ENCODE data around the gene NWD2.

Gene NWD2

GRCh38 chr4:37437163-37437562 lies 192.6 kb downstream of the NWD2 start:
- no peaks in the 10 kb centered on the region for H3K36me3 ChIP-seq (ENCODE audit: control insufficient read depth, insufficient read depth, low read length)
- no peaks in the 10 kb centered on the region for H3K9me3 ChIP-seq (ENCODE audit: control insufficient read depth, low read length)
- H3K4me1 ChIP-seq (ENCODE audit: control insufficient read depth, insufficient read depth, low read length): peaks cover 21% of the 10 kb centered on the region
- no peaks in the 10 kb centered on the region for H3K27me3 ChIP-seq (ENCODE audit: control insufficient read depth, insufficient read depth, low read length)
- no peak overlapping the region for H3K4me3 ChIP-seq (ENCODE audit: low read length)
- no peak overlapping the region for H3K9ac ChIP-seq (ENCODE audit: low read length)

DNA sequence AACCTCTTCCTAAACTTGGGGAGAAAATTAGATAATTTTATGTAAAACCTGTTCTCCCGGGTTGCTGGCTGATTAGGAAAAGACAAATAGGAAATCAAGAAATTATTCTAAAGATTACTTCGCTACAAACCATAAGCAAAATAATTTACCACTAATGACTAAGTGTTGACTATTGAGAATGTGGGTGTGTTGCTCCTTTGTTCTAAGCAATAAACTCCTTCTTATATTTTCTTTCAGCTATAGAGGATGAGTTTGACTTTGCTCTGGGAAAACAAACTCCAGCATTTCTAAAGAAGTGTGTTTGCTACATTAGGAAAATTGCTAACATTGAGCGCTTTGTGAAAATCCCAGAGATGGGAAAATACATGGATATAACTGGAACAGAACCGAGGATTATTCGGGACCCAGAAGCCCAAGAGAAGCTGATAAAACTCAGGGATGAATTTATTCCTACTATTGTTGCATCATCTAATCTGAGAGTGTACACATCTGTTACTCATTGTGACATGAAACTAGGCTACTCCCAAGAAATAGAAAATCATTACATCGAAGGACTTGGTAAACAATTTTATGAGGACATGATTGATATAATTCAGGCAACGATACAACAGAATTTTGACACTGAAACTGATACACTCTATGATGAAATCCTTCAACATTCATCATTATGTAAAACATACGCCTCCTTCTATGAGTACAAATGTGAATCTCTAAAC lies 194.2 kb downstream of the NWD2 start:
- Histone ChIP-seq H3K9me3 (ENCODE audit: control insufficient read depth, low read length) (no peaks in the 10 kb centered on the region), H3K36me3 (ENCODE audit: control insufficient read depth, insufficient read depth, low read length) (no peaks in the 10 kb centered on the region), H3K27me3 (ENCODE audit: control insufficient read depth, insufficient read depth, low read length) (no peaks in the 10 kb centered on the region), H3K9ac (ENCODE audit: low read length) (no peak overlapping the region), H3K4me3 (ENCODE audit: low read length) (no peak overlapping the region), H3K4me1 (ENCODE audit: control insufficient read depth, insufficient read depth, low read length) (peaks cover 21% of the 10 kb centered on the region)

GRCh38 chr4:37439809-37440474 lies 195.4 kb downstream of the NWD2 start:
- H3K36me3 ChIP-seq (ENCODE audit: control insufficient read depth, insufficient read depth, low read length): no peaks in the 10 kb centered on the region
- peaks cover 21% of the 10 kb centered on the region for H3K4me1 ChIP-seq (ENCODE audit: control insufficient read depth, insufficient read depth, low read length)
- H3K9me3 ChIP-seq (ENCODE audit: control insufficient read depth, low read length): no peaks in the 10 kb centered on the region
- no peak overlapping the region for H3K9ac ChIP-seq (ENCODE audit: low read length)
- no peak overlapping the region for H3K4me3 ChIP-seq (ENCODE audit: low read length)
- H3K27me3 ChIP-seq (ENCODE audit: control insufficient read depth, insufficient read depth, low read length): no peaks in the 10 kb centered on the region

DNA sequence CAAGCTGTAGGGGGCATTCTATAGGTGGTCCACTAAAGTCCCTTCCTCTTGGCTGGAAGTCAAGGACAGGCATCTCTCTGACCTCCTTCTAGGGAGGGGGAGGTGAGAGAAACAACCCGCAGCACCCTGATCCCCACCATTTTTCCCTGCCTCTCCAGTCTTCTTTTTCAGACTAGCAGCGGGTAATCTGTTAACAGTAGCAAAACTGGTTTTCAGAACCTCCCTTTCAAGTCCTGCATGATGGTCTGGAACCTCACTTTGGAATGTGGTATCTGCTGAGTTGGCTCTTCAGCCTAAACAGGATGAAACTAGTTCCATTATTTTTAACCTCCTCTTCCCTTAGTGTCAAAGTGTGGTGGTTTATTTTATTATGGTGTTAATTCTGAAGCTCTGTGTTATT lies 196.0 kb downstream of the NWD2 start:
- no peaks in the 10 kb centered on the region for H3K9me3 ChIP-seq (ENCODE audit: control insufficient read depth, low read length)
- no peaks in the 10 kb centered on the region for H3K36me3 ChIP-seq (ENCODE audit: control insufficient read depth, insufficient read depth, low read length)
- no peak overlapping the region for H3K9ac ChIP-seq (ENCODE audit: low read length)
- H3K27me3 ChIP-seq (ENCODE audit: control insufficient read depth, insufficient read depth, low read length): no peaks in the 10 kb centered on the region
- no peak overlapping the region for H3K4me3 ChIP-seq (ENCODE audit: low read length)
- H3K4me1 ChIP-seq (ENCODE audit: control insufficient read depth, insufficient read depth, low read length): peaks cover 21% of the 10 kb centered on the region

- Histone ChIP-seq H3K27me3 (ENCODE audit: control insufficient read depth, insufficient read depth, low read length) (no peaks in the 10 kb centered on the region), H3K4me1 (ENCODE audit: control insufficient read depth, insufficient read depth, low read length) (peaks cover 21% of the 10 kb centered on the region), H3K9me3 (ENCODE audit: control insufficient read depth, low read length) (no peaks in the 10 kb centered on the region), H3K36me3 (ENCODE audit: control insufficient read depth, insufficient read depth, low read length) (no peaks in the 10 kb centered on the region), H3K9ac (ENCODE audit: low read length) (no peak overlapping the region), H3K4me3 (ENCODE audit: low read length) (no peak overlapping the region)
Observed at GRCh38 chr4:37441231-37442061, 196.9 kb downstream of the NWD2 start.

GRCh38 chr4:37442062-37442323 lies 197.4 kb downstream of the NWD2 start:
- Histone ChIP-seq H3K27me3 (ENCODE audit: control insufficient read depth, insufficient read depth, low read length) (no peaks in the 10 kb centered on the region), H3K4me3 (ENCODE audit: low read length) (no peak overlapping the region), H3K9ac (ENCODE audit: low read length) (no peak overlapping the region), H3K36me3 (ENCODE audit: control insufficient read depth, insufficient read depth, low read length) (no peaks in the 10 kb centered on the region), H3K9me3 (ENCODE audit: control insufficient read depth, low read length) (no peaks in the 10 kb centered on the region), H3K4me1 (ENCODE audit: control insufficient read depth, insufficient read depth, low read length) (peaks cover 17% of the 10 kb centered on the region)

DNA sequence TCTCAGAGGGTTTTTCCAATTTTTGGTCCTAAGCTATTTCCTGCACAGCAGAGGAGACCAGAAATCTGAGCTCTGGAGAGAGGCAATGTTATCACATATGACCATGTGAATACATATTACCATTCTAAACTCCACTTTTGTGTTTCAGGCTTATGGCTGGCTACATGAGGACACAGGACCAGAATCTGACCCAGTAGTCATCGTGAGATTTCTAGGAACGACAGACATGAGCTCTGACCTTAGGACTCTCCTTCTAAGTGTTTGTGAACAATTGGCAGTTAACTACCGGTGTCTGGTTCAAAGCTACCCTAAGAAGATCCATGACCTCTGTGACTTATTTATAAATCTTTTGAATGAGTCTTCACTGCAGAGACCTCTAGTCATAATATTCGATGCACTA lies 198.6 kb downstream of the NWD2 start:
- peaks cover 12% of the 10 kb centered on the region for H3K4me1 ChIP-seq (ENCODE audit: control insufficient read depth, insufficient read depth, low read length)
- no peaks in the 10 kb centered on the region for H3K36me3 ChIP-seq (ENCODE audit: control insufficient read depth, insufficient read depth, low read length)
- no peak overlapping the region for H3K9ac ChIP-seq (ENCODE audit: low read length)
- no peak overlapping the region for H3K4me3 ChIP-seq (ENCODE audit: low read length)
- H3K9me3 ChIP-seq (ENCODE audit: control insufficient read depth, low read length): no peaks in the 10 kb centered on the region
- H3K27me3 ChIP-seq (ENCODE audit: control insufficient read depth, insufficient read depth, low read length): no peaks in the 10 kb centered on the region

DNA sequence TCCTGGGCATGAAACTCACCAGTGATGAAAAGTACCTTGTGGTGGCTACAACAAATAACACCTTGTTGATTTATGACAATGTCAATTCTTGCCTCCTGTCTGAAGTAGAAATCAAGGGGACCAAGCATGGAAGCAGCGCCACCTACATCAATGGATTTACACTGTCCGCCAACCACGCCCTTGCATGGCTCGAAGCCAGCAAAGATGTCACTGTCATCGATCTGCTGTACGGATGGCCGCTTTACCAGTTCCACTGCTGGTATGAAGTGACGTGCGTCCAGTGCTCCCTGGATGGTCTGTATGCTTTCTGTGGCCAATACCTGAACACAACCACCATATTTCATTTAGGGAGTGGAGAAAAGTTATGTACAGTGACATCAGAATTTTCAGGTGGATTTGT lies 200.5 kb downstream of the NWD2 start:
- no peaks in the 10 kb centered on the region for H3K4me1 ChIP-seq (ENCODE audit: control insufficient read depth, insufficient read depth, low read length)
- H3K9me3 ChIP-seq (ENCODE audit: control insufficient read depth, low read length): no peaks in the 10 kb centered on the region
- no peaks in the 10 kb centered on the region for H3K36me3 ChIP-seq (ENCODE audit: control insufficient read depth, insufficient read depth, low read length)
- H3K27me3 ChIP-seq (ENCODE audit: control insufficient read depth, insufficient read depth, low read length): no peaks in the 10 kb centered on the region
- no peak overlapping the region for H3K9ac ChIP-seq (ENCODE audit: low read length)
- H3K4me3 ChIP-seq (ENCODE audit: low read length): no peak overlapping the region

GRCh38 chr4:37446016-37446415 lies 201.5 kb downstream of the NWD2 start:
- Histone ChIP-seq H3K4me1 (ENCODE audit: control insufficient read depth, insufficient read depth, low read length) (no peaks in the 10 kb centered on the region), H3K27me3 (ENCODE audit: control insufficient read depth, insufficient read depth, low read length) (no peaks in the 10 kb centered on the region), H3K4me3 (ENCODE audit: low read length) (no peak overlapping the region), H3K9me3 (ENCODE audit: control insufficient read depth, low read length) (no peaks in the 10 kb centered on the region), H3K36me3 (ENCODE audit: control insufficient read depth, insufficient read depth, low read length) (no peaks in the 10 kb centered on the region), H3K9ac (ENCODE audit: low read length) (no peak overlapping the region)

DNA sequence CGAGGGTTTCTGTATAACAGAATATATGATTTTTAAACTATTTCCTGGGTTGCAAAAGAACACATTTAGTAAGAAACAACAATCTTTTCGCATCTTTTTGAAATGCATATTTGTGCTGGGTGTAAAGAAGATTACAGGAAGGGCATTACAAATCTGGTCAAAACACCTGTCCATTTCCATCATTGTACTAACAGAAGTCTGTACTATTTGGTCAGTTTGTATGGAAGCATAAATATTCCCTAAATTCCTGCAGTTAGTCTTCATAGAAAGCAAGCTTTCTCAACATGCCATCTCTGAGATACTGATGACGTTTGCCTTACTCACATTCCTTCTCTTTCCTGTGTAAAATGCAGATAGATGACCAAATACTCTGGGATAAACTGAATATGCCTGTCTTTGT lies 203.3 kb downstream of the NWD2 start:
- H3K4me1 ChIP-seq (ENCODE audit: control insufficient read depth, insufficient read depth, low read length): no peaks in the 10 kb centered on the region
- H3K27me3 ChIP-seq (ENCODE audit: control insufficient read depth, insufficient read depth, low read length): no peaks in the 10 kb centered on the region
- H3K9ac ChIP-seq (ENCODE audit: low read length): no peak overlapping the region
- H3K9me3 ChIP-seq (ENCODE audit: control insufficient read depth, low read length): no peaks in the 10 kb centered on the region
- no peak overlapping the region for H3K4me3 ChIP-seq (ENCODE audit: low read length)
- no peaks in the 10 kb centered on the region for H3K36me3 ChIP-seq (ENCODE audit: control insufficient read depth, insufficient read depth, low read length)

DNA sequence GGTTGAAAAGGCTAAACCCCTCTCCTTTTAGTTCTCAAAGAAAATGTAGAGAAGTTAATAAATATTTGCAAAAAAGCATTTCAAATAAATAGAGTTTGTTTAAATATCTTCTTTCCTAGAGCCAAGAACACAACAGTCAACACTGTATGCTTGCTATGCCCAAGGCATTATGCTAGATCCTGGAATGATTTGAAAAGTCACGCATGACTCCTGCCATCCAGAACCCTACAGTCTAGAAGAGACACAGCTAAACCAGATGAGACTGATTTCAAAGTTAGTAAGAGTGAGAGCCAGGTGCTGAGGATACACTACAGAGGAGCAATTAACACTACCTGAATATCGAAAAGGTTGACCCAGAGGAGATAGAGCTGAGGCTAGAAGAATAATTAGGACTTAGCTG lies 205.8 kb downstream of the NWD2 start:
- Histone ChIP-seq H3K4me1 (ENCODE audit: control insufficient read depth, insufficient read depth, low read length) (no peaks in the 10 kb centered on the region), H3K36me3 (ENCODE audit: control insufficient read depth, insufficient read depth, low read length) (no peaks in the 10 kb centered on the region), H3K4me3 (ENCODE audit: low read length) (no peak overlapping the region), H3K9ac (ENCODE audit: low read length) (no peak overlapping the region), H3K9me3 (ENCODE audit: control insufficient read depth, low read length) (no peaks in the 10 kb centered on the region), H3K27me3 (ENCODE audit: control insufficient read depth, insufficient read depth, low read length) (no peaks in the 10 kb centered on the region)

- H3K4me3 ChIP-seq (ENCODE audit: low read length): no peak overlapping the region
- H3K27me3 ChIP-seq (ENCODE audit: control insufficient read depth, insufficient read depth, low read length): no peaks in the 10 kb centered on the region
- H3K9ac ChIP-seq (ENCODE audit: low read length): no peak overlapping the region
- no peaks in the 10 kb centered on the region for H3K4me1 ChIP-seq (ENCODE audit: control insufficient read depth, insufficient read depth, low read length)
- H3K36me3 ChIP-seq (ENCODE audit: control insufficient read depth, insufficient read depth, low read length): no peaks in the 10 kb centered on the region
- H3K9me3 ChIP-seq (ENCODE audit: control insufficient read depth, low read length): no peaks in the 10 kb centered on the region
Observed at GRCh38 chr4:37450911-37451310, 206.4 kb downstream of the NWD2 start.
